Astrocyte (in vitro differentiated cells and primary cell): ENCODE results near the gene PARP16. TPM values are rescaled to one million over a fixed set of nuclear protein-coding genes. Genes with fewer than 3 reads are reported as not detected.

Experiments used
- DNase-seq: peaks from one replicate; pipeline ENCODE4 v3.0.0-alpha.2; 2010; ENCODE audit warnings: low read depth
- FAIRE-seq: peaks from 2 replicates; lab custom pipeline; 2011; peaks lifted over from hg19 to GRCh38; lab: Jason Lieb, UNC
- H2AFZ ChIP-seq: 2 replicates; pipeline ENCODE4 v1.6.0; 2012; ENCODE audit warnings: low read depth, low read length, inconsistent platforms
- H3K27ac ChIP-seq: 2 replicates; pipeline ENCODE4 v1.5.1; 2011; ENCODE audit warnings: low read depth, low read length, inconsistent platforms
- H3K27me3 ChIP-seq: 2 replicates; pipeline ENCODE4 v1.6.0; 2011; ENCODE audit warnings: low read length, inconsistent platforms; ENCODE audit not compliant: insufficient read depth
- H3K36me3 ChIP-seq: 2 replicates; pipeline ENCODE4 v1.5.1; 2011; ENCODE audit warnings: low read length, inconsistent platforms; ENCODE audit not compliant: insufficient read depth
- H3K4me1 ChIP-seq: 2 replicates; pipeline ENCODE4 v1.5.1; 2011; ENCODE audit warnings: low read length, inconsistent platforms; ENCODE audit not compliant: insufficient read depth
- H3K4me2 ChIP-seq: 2 replicates; pipeline ENCODE4 v1.6.0; 2012; ENCODE audit warnings: low read length, inconsistent platforms
- H3K4me3 ChIP-seq: 2 replicates; pipeline ENCODE4 v1.5.1; 2011; ENCODE audit warnings: low read depth, mild to moderate bottlenecking, low read length, inconsistent platforms; ENCODE audit not compliant: insufficient read depth
- H3K79me2 ChIP-seq: 2 replicates; pipeline ENCODE4 v1.6.0; 2012; ENCODE audit warnings: mild to moderate bottlenecking, low read length, inconsistent platforms; ENCODE audit not compliant: insufficient read depth
- H3K9ac ChIP-seq: 2 replicates; pipeline ENCODE4 v1.6.0; 2012; ENCODE audit warnings: mild to moderate bottlenecking, low read length, inconsistent platforms
- H3K9me3 ChIP-seq: 2 replicates; pipeline ENCODE4 v1.5.1; 2012; ENCODE audit warnings: low read depth, mild to moderate bottlenecking, low read length, inconsistent platforms; ENCODE audit not compliant: insufficient read depth
- H4K20me1 ChIP-seq: 2 replicates; pipeline ENCODE4 v1.6.0; 2012; ENCODE audit warnings: low read length, inconsistent platforms; ENCODE audit not compliant: insufficient read depth
- H3K27ac Mint-ChIP-seq: one replicate; pipeline ENCODE4 v1.8.0; 2021; ENCODE audit warnings: mild to moderate bottlenecking, mixed read lengths; ENCODE audit not compliant: unreplicated experiment
- H3K27me3 Mint-ChIP-seq: one replicate; pipeline ENCODE4 v1.8.0; 2021; ENCODE audit warnings: low read depth, mixed read lengths; ENCODE audit not compliant: unreplicated experiment
- H3K36me3 Mint-ChIP-seq: one replicate; pipeline ENCODE4 v1.8.0; 2021; ENCODE audit warnings: low read depth, mixed read lengths; ENCODE audit not compliant: unreplicated experiment
- H3K4me1 Mint-ChIP-seq: one replicate; pipeline ENCODE4 v1.8.0; 2021; ENCODE audit warnings: low read depth, mixed read lengths; ENCODE audit not compliant: unreplicated experiment
- H3K4me3 Mint-ChIP-seq: one replicate; pipeline ENCODE4 v1.8.0; 2021; ENCODE audit warnings: mild to moderate bottlenecking, moderate library complexity, mixed read lengths; ENCODE audit not compliant: unreplicated experiment
- H3K9me3 Mint-ChIP-seq: one replicate; pipeline ENCODE4 v1.8.0; 2021; ENCODE audit warnings: mild to moderate bottlenecking, mixed read lengths; ENCODE audit not compliant: unreplicated experiment
- CTCF ChIP-seq: IDR thresholded peaks from 2 replicates; pipeline ENCODE4 v1.5.1; 2011; ENCODE audit warnings: low read depth, mild to moderate bottlenecking, inconsistent platforms, low read length, moderate library complexity; ENCODE audit not compliant: insufficient read depth
- EZH2 ChIP-seq: IDR thresholded peaks from 2 replicates; pipeline ENCODE4 v1.6.1; 2012; ENCODE audit warnings: mild to moderate bottlenecking, low read length, inconsistent platforms; ENCODE audit not compliant: insufficient read depth
- total RNA-seq: library from RNA; stranded (reverse); gene quantifications from 2 replicates; pipeline ENCODE4 v1.2.1, GENCODE V29; 2021

PARP16 gene
- total RNA-seq, 1 donor from 2014 or later, result 2.7 TPM

- Histone ChIP-seq H4K20me1 (peaks cover 5% of the 10 kb centered on the region), H3K9ac (no peak overlapping the region), H3K79me2 (no peaks in the 10 kb centered on the region), H3K4me1 (peaks cover 8% of the 10 kb centered on the region), H3K9me3 (no peaks in the 10 kb centered on the region), H3K27me3 (no peaks in the 10 kb centered on the region), H3K4me3 (no peak overlapping the region), H3K36me3 (no peaks in the 10 kb centered on the region), H3K4me2 (no peak overlapping the region), H3K27ac (no peak overlapping the region), H2AFZ (no peak overlapping the region)
- no peak for DNase-seq
- no peak for FAIRE-seq
- Mint-ChIP-seq H3K36me3 (no peaks in the 10 kb centered on the region), H3K27ac (peak overlapping the region; percentile 58), H3K4me1 (peaks cover 6% of the 10 kb centered on the region), H3K4me3 (no peak overlapping the region), H3K27me3 (no peaks in the 10 kb centered on the region), H3K9me3 (no peaks in the 10 kb centered on the region)
- no peak for TF ChIP-seq CTCF
- no peak for TF ChIP-seq EZH2
Measured at GRCh38 chr15:65305776-65306175, 19.1 kb upstream of the PARP16 start.

- H3K9me3 ChIP-seq, result no peaks in the 10 kb centered on the region
- FAIRE-seq (no peak), DNase-seq (no peak)
- H3K27me3 Mint-ChIP-seq, result no peaks in the 10 kb centered on the region
- no peaks in the 10 kb centered on the region for H3K36me3 Mint-ChIP-seq
- H3K36me3 ChIP-seq, result no peaks in the 10 kb centered on the region
- H3K4me2 ChIP-seq, result no peak overlapping the region
- no peaks in the 10 kb centered on the region for H3K27me3 ChIP-seq
- H2AFZ ChIP-seq, result no peak overlapping the region
- peaks cover 6% of the 10 kb centered on the region for H3K4me1 Mint-ChIP-seq
- peak overlapping the region; percentile 99 for H3K27ac Mint-ChIP-seq
- H3K9me3 Mint-ChIP-seq, result no peaks in the 10 kb centered on the region
- no peak overlapping the region for H3K4me3 ChIP-seq
- H3K79me2 ChIP-seq, result no peaks in the 10 kb centered on the region
- no peak overlapping the region for H3K9ac ChIP-seq
- H4K20me1 ChIP-seq, result peaks cover 5% of the 10 kb centered on the region
- TF ChIP-seq CTCF (no peak), EZH2 (no peak)
- no peak overlapping the region for H3K4me3 Mint-ChIP-seq
- H3K27ac ChIP-seq, result no peak overlapping the region
- H3K4me1 ChIP-seq, result peaks cover 8% of the 10 kb centered on the region
Measured at GRCh38 chr15:65305150-65305758, 18.6 kb upstream of the PARP16 start.
